Lower leg skin (tissue), 4 donors: ENCODE measurements around the gene WIPI1. TPM values are rescaled to one million over a fixed set of nuclear protein-coding genes. Genes with fewer than 3 reads are reported as not detected.
A peak's percentile ranks its signal among the peaks of the same experiment; 100 is the strongest.

Experiments used
- DNase-seq, 2 donors: peaks; one replicate each; pipeline ENCODE4 v3.0.0-alpha.2; 2019; ENCODE audit warnings: low spot score in 2 of 2
- H3K4me3 ChIP-seq: fragments of 200-600 bp; sonication (generic); 2 replicates; pipeline ENCODE4 v1.5.1; 2017; ENCODE audit warnings: mild to moderate bottlenecking, low read depth; ENCODE audit not compliant: poor library complexity, severe bottlenecking
- CTCF ChIP-seq, 3 donors: fragments of 450-650 bp; IDR thresholded peaks; one replicate each; pipeline ENCODE4 v1.5.1; 2016; ENCODE audit warnings: antibody characterized with exemption in 3 of 3, mild to moderate bottlenecking in 3 of 3, moderate library complexity in 2 of 3
- POLR2A ChIP-seq, 2 donors: fragments of 450-650 bp; IDR thresholded peaks; one replicate each; pipeline ENCODE4 v1.6.1; 2016 to 2017; ENCODE audit warnings: antibody characterized with exemption in 2 of 2, mild to moderate bottlenecking in 1 of 2, moderate library complexity in 1 of 2
- WGBS, 2 donors: methylation state at CpG; one replicate each; pipeline ENCODE4 v1.1.5; 2018; 5-methylcytosine and 5-hydroxymethylcytosine counted together
- intact Hi-C: fragments of 100-400 bp; cut with DNase I; formaldehyde crosslinking; loops from one replicate; pipeline ENCODE4 v1.15.0; 2023; ENCODE audit warnings: low total_unique reads
- total RNA-seq, 4 donors: library from RNA; depleted of rRNA; stranded (reverse); fragments of >200 nt; gene quantifications; one replicate each; pipeline ENCODE4 v1.1.0, GENCODE V29; 2016

Gene WIPI1
- total RNA-seq, 4 donors from 2014 or later: 21.7 to 64.3 (median 38.2) TPM

GRCh38 chr17:68441070-68441770, 16.1 kb downstream of the WIPI1 start:
- DNase-seq: peak in 1 of 2 donors; percentile 65
- intact Hi-C loops: no loop called here
- no peak overlapping the region for H3K4me3 ChIP-seq
- no peak for TF ChIP-seq POLR2A (IDR thresholded peaks at IDR 0.05)
- TF ChIP-seq CTCF (IDR thresholded peaks at IDR 0.05): no peak
- WGBS, 2 donors: 66 to 70% methylated on average over 14 of the region's 14 CpGs

GRCh38 chr17:68440526-68440925, 16.8 kb downstream of the WIPI1 start:
- TF ChIP-seq CTCF (IDR thresholded peaks at IDR 0.05): no peak
- no peak for TF ChIP-seq POLR2A (IDR thresholded peaks at IDR 0.05)
- H3K4me3 ChIP-seq: no peak overlapping the region
- 84 to 86% methylated on average over 2 of the region's 2 CpGs for WGBS, 2 donors
- DNase-seq: no peak
- intact Hi-C loops: no loop called here

GRCh38 chr17:68439656-68440290, 17.5 kb downstream of the WIPI1 start:
- DNase-seq: peak in 1 of 2 donors; percentile 12
- WGBS, 2 donors: 51 to 65% methylated on average over 8 of the region's 8 CpGs
- no peak overlapping the region for H3K4me3 ChIP-seq
- intact Hi-C loops: loop anchor here (10.0 kb wide), 1 partner anchor 175 kb away; no protein-coding TSS in a partner anchor
- TF ChIP-seq POLR2A (IDR thresholded peaks at IDR 0.05) (no peak), CTCF (IDR thresholded peaks at IDR 0.05) (no peak)

- H3K4me3 ChIP-seq: no peak overlapping the region
- WGBS, 2 donors: 59 to 65% methylated on average over 14 of the region's 14 CpGs
- TF ChIP-seq POLR2A (IDR thresholded peaks at IDR 0.05): no peak
- TF ChIP-seq CTCF (IDR thresholded peaks at IDR 0.05): no peak
- peak in 1 of 2 donors; percentile 85 for DNase-seq
- intact Hi-C loops: loop anchor here (10.0 kb wide), 1 partner anchor 173 kb away; no protein-coding TSS in a partner anchor
Measured at GRCh38 chr17:68437979-68438822, 19.1 kb downstream of the WIPI1 start.

GRCh38 chr17:68435876-68436842, 21.1 kb downstream of the WIPI1 start:
- intact Hi-C loops: loop anchor here (10.0 kb wide), 1 partner anchor 171 kb away; no protein-coding TSS in a partner anchor
- 41 to 43% methylated on average over 20 of the region's 20 CpGs for WGBS, 2 donors
- H3K4me3 ChIP-seq: no peak overlapping the region
- peak; percentile 84 to 96 for DNase-seq
- TF ChIP-seq POLR2A (IDR thresholded peaks at IDR 0.05): no peak
- peak in 1 of 3 donors; percentile 94 for TF ChIP-seq CTCF (IDR thresholded peaks at IDR 0.05)
